ENCODE data around the gene AADAT.
A peak's percentile ranks its signal among the peaks of the same experiment; 100 is the strongest.
"Not testable (repeated sequence)": the region's sequence is repeated elsewhere in the genome, so short reads cannot be mapped to it uniquely, and the experiment has no call there.

The AADAT gene

GRCh38 chr4:170089668-170090351, at the start of gene AADAT:
TSS of gene AADAT (minus strand) at chr4:170089956. CDS start at chr4:170089690, 266 bp downstream.
- peak; percentile 56 for DNase-seq (ENCODE audit: low read depth)

- DNase-seq (ENCODE audit: low read depth) = peak; percentile 50
These were observed 48.9 kb upstream of the AADAT start for GRCh38 chr4:170138580-170139194.

- no peak for DNase-seq (ENCODE audit: low read depth)
These were observed 48.2 kb upstream of the AADAT start for GRCh38 chr4:170137927-170138326.

- DNase-seq (ENCODE audit: low read depth) = no peak
These were observed 47.7 kb upstream of the AADAT start for GRCh38 chr4:170137466-170137865.

GRCh38 chr4:170134821-170135220, 45.1 kb upstream of the AADAT start:
- DNase-seq (ENCODE audit: low read depth) = no peak

GRCh38 chr4:170128219-170128804, 38.6 kb upstream of the AADAT start:
- DNase-seq (ENCODE audit: low read depth) = no peak

GRCh38 chr4:170127758-170128157, 38.0 kb upstream of the AADAT start:
- no peak for DNase-seq (ENCODE audit: low read depth)

GRCh38 chr4:170124406-170124805, 34.6 kb upstream of the AADAT start:
- no peak for DNase-seq (ENCODE audit: low read depth)

- no peak for DNase-seq (ENCODE audit: low read depth)
These were observed 32.5 kb upstream of the AADAT start for GRCh38 chr4:170122252-170122651.

- DNase-seq (ENCODE audit: low read depth) = no peak
These were observed 24.9 kb upstream of the AADAT start for GRCh38 chr4:170114636-170115035.

- DNase-seq (ENCODE audit: low read depth) = not testable (repeated sequence)
These were observed 24.4 kb upstream of the AADAT start for GRCh38 chr4:170114183-170114582.

GRCh38 chr4:170111546-170111945, 21.8 kb upstream of the AADAT start:
- no peak for DNase-seq (ENCODE audit: low read depth)

- DNase-seq (ENCODE audit: low read depth) = no peak
These were observed 21.3 kb upstream of the AADAT start for GRCh38 chr4:170111085-170111484.

GRCh38 chr4:170110285-170110672, 20.5 kb upstream of the AADAT start:
- no peak for DNase-seq (ENCODE audit: low read depth)

GRCh38 chr4:170109586-170110284, 20.0 kb upstream of the AADAT start:
- peak; percentile 70 for DNase-seq (ENCODE audit: low read depth)

GRCh38 chr4:170106900-170107299, 17.1 kb upstream of the AADAT start:
- DNase-seq (ENCODE audit: low read depth) = no peak

- DNase-seq (ENCODE audit: low read depth) = no peak
These were observed 12.7 kb upstream of the AADAT start for GRCh38 chr4:170102426-170102825.

GRCh38 chr4:170098171-170098570, 8.4 kb upstream of the AADAT start:
- not testable (repeated sequence) for DNase-seq (ENCODE audit: low read depth)

- DNase-seq (ENCODE audit: low read depth) = no peak
These were observed 7.9 kb upstream of the AADAT start for GRCh38 chr4:170097681-170098080.

GRCh38 chr4:170093973-170094535, 4.3 kb upstream of the AADAT start:
- no peak for DNase-seq (ENCODE audit: low read depth)

- no peak for DNase-seq (ENCODE audit: low read depth)
These were observed 1.4 kb upstream of the AADAT start for GRCh38 chr4:170091069-170091696.
